GM21619 (cell line): ENCODE results near the gene SUMO4.

Experiments used
- ATAC-seq: cut with Tn5 transposase; IDR thresholded peaks from one replicate; pipeline ENCODE4 v1.9.1; 2021; ENCODE audit not compliant: unreplicated experiment

Gene SUMO4

GRCh38 chr6:149400050-149400449 is at the start of gene SUMO4:
SUMO4 (plus strand) TSS chr6:149400262; CDS start chr6:149400392, 130 bp downstream.
- ATAC-seq, result no peak

GRCh38 chr6:149354009-149354408 is 46.1 kb upstream of the SUMO4 start:
- no peak for ATAC-seq

DNA sequence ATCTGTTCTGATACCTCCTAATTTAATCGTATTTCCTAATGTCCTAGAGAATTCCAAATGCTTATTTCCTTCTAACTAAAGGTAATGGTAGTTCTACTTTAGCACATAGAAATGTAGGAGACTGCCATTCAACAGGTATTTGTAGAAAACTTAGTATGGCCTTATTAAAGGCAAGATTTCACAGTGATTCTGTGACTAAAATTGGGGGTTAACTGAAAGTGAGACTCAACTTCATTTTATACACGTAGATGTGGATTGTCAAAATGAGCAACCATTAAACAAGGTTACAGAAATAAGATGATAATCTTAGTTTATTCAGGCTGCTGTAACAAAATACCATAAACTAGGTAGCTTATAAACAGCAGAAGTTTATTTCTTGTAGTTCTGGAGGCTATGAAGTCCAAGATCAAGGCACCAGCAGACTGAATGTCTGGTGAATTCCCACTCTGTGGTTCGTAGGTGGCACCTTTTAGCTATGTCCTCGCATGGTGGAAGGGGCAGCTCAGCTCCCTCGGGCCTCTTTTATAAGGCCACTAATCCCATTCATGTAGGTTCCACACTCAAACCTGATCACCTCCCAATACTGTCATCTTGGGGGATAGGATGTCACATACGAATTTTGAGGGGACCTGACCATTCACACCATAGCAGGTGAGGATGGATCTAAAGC is 43.8 kb upstream of the SUMO4 start:
- ATAC-seq, result no peak

- no peak for ATAC-seq
These were observed 42.1 kb upstream of the SUMO4 start for GRCh38 chr6:149357726-149358538.

- ATAC-seq, result no peak
These were observed 40.6 kb upstream of the SUMO4 start for GRCh38 chr6:149359440-149359839.

GRCh38 chr6:149360536-149360935 is 39.5 kb upstream of the SUMO4 start:
- ATAC-seq, result no peak

DNA sequence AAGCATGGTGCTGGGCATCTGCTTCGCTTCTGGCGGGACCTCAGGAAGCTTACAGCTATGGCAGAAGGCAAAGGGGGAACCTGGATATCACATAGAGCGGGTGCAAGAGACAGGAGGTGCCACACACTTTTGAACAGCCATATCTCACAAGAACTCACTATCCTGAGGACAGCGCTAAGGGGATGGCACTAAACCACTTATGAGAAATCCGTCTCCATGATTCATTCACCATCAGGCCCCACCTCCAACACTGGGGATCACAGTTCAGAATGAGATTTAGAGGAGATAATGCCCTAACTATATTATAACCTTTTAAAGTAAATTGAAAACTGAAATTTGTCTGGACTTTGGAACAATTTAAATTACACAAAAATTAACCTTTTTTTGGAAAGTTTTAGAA is 37.8 kb upstream of the SUMO4 start:
- ATAC-seq, result no peak

GRCh38 chr6:149363154-149363553 is 36.9 kb upstream of the SUMO4 start:
- ATAC-seq, result no peak

GRCh38 chr6:149364557-149364956 is 35.5 kb upstream of the SUMO4 start:
- no peak for ATAC-seq

- ATAC-seq, result no peak
These were observed 34.9 kb upstream of the SUMO4 start for GRCh38 chr6:149365197-149365596.

- no peak for ATAC-seq
These were observed 33.7 kb upstream of the SUMO4 start for GRCh38 chr6:149366267-149366921.

- peak; percentile 72 for ATAC-seq
These were observed 32.0 kb upstream of the SUMO4 start for GRCh38 chr6:149368065-149368464.

DNA sequence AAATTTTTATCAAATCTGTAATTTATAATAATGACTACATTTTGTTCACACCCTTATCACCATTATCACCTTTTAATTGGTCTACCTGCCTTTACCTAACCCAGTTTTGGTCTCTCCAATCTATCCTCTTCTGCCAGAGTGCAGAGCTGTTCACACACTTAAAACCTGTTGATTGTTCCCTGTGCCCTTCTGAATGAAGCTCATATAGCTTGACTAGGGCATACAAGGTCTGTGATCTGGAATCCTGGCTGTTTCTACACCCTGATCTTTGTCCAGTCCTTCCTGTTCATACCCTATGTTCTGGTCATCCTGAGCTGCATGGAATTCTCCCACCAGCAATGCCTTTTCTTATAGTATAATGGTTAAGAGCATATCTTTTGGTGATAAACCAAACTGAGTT is 28.9 kb upstream of the SUMO4 start:
- no peak for ATAC-seq

DNA sequence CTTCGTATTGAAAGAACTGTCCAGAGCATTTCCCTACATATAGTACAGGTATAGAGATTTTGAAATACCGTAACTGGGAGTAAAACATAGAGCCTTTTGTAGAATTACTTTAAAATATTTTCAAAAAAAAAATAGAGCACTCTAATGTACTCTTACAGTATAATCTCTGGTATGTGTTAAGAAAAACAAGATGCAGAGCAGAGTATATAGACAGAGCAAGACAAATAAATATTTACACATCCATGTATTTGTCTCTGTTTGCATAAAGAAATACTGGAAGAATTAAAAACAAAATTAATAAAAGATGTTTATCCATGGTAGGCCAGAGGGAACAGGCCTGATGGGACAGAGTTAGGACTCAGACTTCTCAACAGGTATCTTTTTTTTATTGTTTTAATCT is 28.0 kb upstream of the SUMO4 start:
- ATAC-seq, result no peak

GRCh38 chr6:149373511-149373910 is 26.6 kb upstream of the SUMO4 start:
- ATAC-seq, result no peak

DNA sequence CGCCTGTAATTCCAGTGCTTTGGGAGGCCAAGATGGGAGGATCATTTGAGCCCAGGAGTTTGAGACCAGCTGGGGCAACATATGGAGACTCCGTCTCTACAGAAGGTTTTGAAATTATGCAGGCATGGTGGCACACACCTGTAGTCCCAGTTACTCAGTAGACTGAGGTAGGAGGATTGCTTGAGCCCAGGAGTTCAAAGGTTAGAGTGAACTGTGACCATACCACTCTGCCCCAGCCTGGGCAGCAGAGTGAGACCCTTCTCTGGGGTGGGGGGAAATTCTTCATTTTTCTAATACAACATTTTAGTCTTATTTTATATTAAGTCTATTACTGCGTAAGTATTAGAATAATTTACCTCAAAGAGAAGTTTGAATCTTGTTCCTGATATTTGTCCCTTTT is 20.1 kb upstream of the SUMO4 start:
- ATAC-seq, result no peak

DNA sequence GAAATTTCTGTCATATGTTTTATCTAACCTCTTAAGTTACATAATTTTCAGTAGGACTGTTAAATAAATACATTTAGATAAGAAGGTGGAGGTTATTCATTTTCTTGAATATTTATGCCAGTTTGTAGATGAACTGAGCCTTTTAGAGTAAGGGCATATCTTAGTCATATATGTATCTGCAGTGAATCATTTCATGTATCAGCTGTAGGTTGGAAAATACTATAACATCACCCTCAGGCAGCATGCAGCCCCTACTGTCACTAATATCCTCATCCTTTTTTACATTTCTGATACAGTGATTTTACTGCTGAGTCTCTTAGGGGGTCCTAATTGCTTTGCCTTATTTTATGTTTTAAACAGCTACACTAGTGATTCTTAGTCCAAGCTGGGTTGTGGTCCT is 19.5 kb upstream of the SUMO4 start:
- no peak for ATAC-seq

GRCh38 chr6:149383371-149383770 is 16.7 kb upstream of the SUMO4 start:
- no peak for ATAC-seq

GRCh38 chr6:149384464-149384863 is 15.6 kb upstream of the SUMO4 start:
- ATAC-seq, result no peak

DNA sequence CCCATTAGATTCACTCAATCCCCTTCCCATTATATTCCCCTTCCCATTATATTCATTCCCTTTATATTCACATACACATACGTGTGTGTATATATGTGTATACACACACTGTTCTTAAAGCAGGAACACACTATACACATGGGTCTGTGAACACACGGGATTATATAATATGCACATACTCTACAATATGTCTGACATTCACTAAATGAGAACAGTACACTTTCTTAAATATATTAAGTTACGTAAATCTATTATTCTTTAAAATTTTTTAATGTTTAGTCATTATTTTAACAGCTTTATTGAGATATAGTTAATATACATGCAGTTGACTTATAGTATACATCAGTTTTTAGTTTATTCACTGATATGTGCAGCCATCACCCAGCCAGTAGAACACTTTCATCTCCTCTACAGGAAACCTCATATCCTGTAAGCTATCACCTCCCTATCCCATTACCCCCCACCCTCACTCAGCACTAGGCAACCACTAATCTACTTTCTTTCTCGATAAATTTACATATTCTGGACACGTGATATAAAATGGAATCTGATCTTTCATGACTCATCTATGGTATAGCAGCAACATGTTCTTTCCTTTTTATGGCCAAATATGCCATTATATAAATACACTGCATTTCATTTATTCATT is 13.9 kb upstream of the SUMO4 start:
- no peak for ATAC-seq

- no peak for ATAC-seq
These were observed 12.1 kb upstream of the SUMO4 start for GRCh38 chr6:149387779-149388512.
